Smooth muscle cell (in vitro differentiated cells): ENCODE measurements around the gene PXMP2. TPM values are rescaled to one million over a fixed set of nuclear protein-coding genes. Genes with fewer than 3 reads are reported as not detected.

Experiments
- DNase-seq: peaks from one replicate; lab custom pipeline; 2025; ENCODE audit not compliant: unreplicated experiment; lab: John Stamatoyannopoulos, UW
- H2AFZ ChIP-seq: fragments of 200-600 bp; sonication (generic); 2 replicates; pipeline ENCODE4 v1.6.0; 2016; ENCODE audit warnings: antibody characterized with exemption, low read depth, mild to moderate bottlenecking
- H3F3A ChIP-seq: fragments of 200-600 bp; sonication (generic); 2 replicates; pipeline ENCODE4 v1.6.0; 2017; ENCODE audit warnings: antibody characterized with exemption, low read depth
- H3K27ac ChIP-seq: fragments of 200-600 bp; sonication (generic); 2 replicates; pipeline ENCODE4 v1.5.1; 2016; ENCODE audit warnings: low read depth, mild to moderate bottlenecking
- H3K27me3 ChIP-seq: fragments of 200-600 bp; sonication (generic); 2 replicates; pipeline ENCODE4 v1.6.1; 2016; ENCODE audit warnings: low read depth, mild to moderate bottlenecking
- H3K36me3 ChIP-seq: fragments of 200-600 bp; sonication (generic); 2 replicates; pipeline ENCODE4 v1.5.1; 2016; ENCODE audit warnings: low read depth
- H3K4me1 ChIP-seq: fragments of 200-600 bp; sonication (generic); 2 replicates; pipeline ENCODE4 v1.5.1; 2016; ENCODE audit warnings: low read depth
- H3K4me2 ChIP-seq: fragments of 200-600 bp; sonication (generic); 2 replicates; pipeline ENCODE4 v1.6.0; 2016; ENCODE audit warnings: mild to moderate bottlenecking
- H3K4me3 ChIP-seq: fragments of 200-600 bp; sonication (generic); 2 replicates; pipeline ENCODE4 v1.5.1; 2016; ENCODE audit warnings: mild to moderate bottlenecking
- H3K79me2 ChIP-seq: fragments of 200-600 bp; sonication (generic); 2 replicates; pipeline ENCODE4 v1.6.0; 2016; ENCODE audit warnings: low read depth, mild to moderate bottlenecking
- H3K9ac ChIP-seq: fragments of 200-600 bp; sonication (generic); 2 replicates; pipeline ENCODE4 v1.6.0; 2016; ENCODE audit warnings: low read depth
- H3K9me3 ChIP-seq: fragments of 200-600 bp; sonication (generic); replicated peaks from 2 replicates; pipeline ENCODE4 v1.5.1; 2016; ENCODE audit warnings: low read depth
- H4K20me1 ChIP-seq: fragments of 200-600 bp; sonication (generic); 2 replicates; pipeline ENCODE4 v1.6.0; 2016; ENCODE audit warnings: low read depth
- CTCF ChIP-seq: fragments of 200-600 bp; sonication (generic); IDR thresholded peaks from 2 replicates; pipeline ENCODE4 v1.5.1; 2017; ENCODE audit warnings: borderline replicate concordance, mild to moderate bottlenecking, antibody characterized with exemption; ENCODE audit not compliant: insufficient read depth, poor library complexity, severe bottlenecking
- WGBS: methylation state at CpG from one replicate; pipeline ENCODE4 v1.1.7; 2016; ENCODE audit warnings: low lambda C conversion rate; 5-methylcytosine and 5-hydroxymethylcytosine counted together
- polyA plus RNA-seq: library from polyadenylated mRNA; unstranded; fragments of >200 nt; fragmentation: Nextera tagmentation; extraction: Ambion mirVana; gene quantifications from 2 replicates; pipeline ENCODE4 v1.2.1, GENCODE V29; 2016
- total RNA-seq: library from RNA; depleted of rRNA; stranded (reverse); fragments of >200 nt; gene quantifications from 2 replicates; pipeline ENCODE4 v1.2.3, GENCODE V29; 2014

Gene PXMP2
- total and polyA plus RNA-seq, 2 experiments from 2014 or later, result 14.7 to 25.0 TPM

GRCh38 chr12:132711080-132711843 is 23.9 kb downstream of the PXMP2 start:
- H2AFZ ChIP-seq, result no peak overlapping the region
- H3K27ac ChIP-seq, result no peak overlapping the region
- no peaks in the 10 kb centered on the region for H3K27me3 ChIP-seq
- no peak for DNase-seq
- peak overlapping the region; percentile 98 for H3K4me3 ChIP-seq
- H3K4me1 ChIP-seq, result peaks cover 16% of the 10 kb centered on the region
- no peaks in the 10 kb centered on the region for H3K36me3 ChIP-seq
- no peaks in the 10 kb centered on the region for H3F3A ChIP-seq
- 12% methylated on average over 54 of the region's 59 CpGs for WGBS
- peak overlapping the region; percentile 69 for H3K9ac ChIP-seq
- peaks cover 37% of the 10 kb centered on the region for H3K79me2 ChIP-seq
- no peak for TF ChIP-seq CTCF
- H3K9me3 ChIP-seq, result no peaks in the 10 kb centered on the region
- peaks cover 27% of the 10 kb centered on the region for H4K20me1 ChIP-seq
- peak overlapping the region; percentile 94 for H3K4me2 ChIP-seq

- no peak for TF ChIP-seq CTCF
- Histone ChIP-seq H3K9me3 (no peaks in the 10 kb centered on the region), H3K27ac (no peak overlapping the region), H3K4me1 (peaks cover 16% of the 10 kb centered on the region), H3K27me3 (no peaks in the 10 kb centered on the region), H4K20me1 (peaks cover 27% of the 10 kb centered on the region), H3K4me2 (no peak overlapping the region), H3F3A (no peaks in the 10 kb centered on the region), H3K4me3 (no peak overlapping the region), H2AFZ (no peak overlapping the region), H3K79me2 (peaks cover 37% of the 10 kb centered on the region), H3K9ac (no peak overlapping the region), H3K36me3 (no peaks in the 10 kb centered on the region)
- no peak for DNase-seq
- 95% methylated on average over 2 of the region's 2 CpGs for WGBS
Measured at GRCh38 chr12:132713123-132713522, 25.7 kb downstream of the PXMP2 start.

- peaks cover 7% of the 10 kb centered on the region for H3F3A ChIP-seq
- no peaks in the 10 kb centered on the region for H3K36me3 ChIP-seq
- no peak overlapping the region for H3K9ac ChIP-seq
- no peak for TF ChIP-seq CTCF
- no peaks in the 10 kb centered on the region for H3K9me3 ChIP-seq
- H3K4me3 ChIP-seq, result no peak overlapping the region
- no peaks in the 10 kb centered on the region for H3K27me3 ChIP-seq
- H3K4me1 ChIP-seq, result peaks cover 8% of the 10 kb centered on the region
- H3K27ac ChIP-seq, result no peak overlapping the region
- peaks cover 45% of the 10 kb centered on the region for H4K20me1 ChIP-seq
- 92% methylated on average over 9 of the region's 9 CpGs for WGBS
- H2AFZ ChIP-seq, result no peak overlapping the region
- no peak for DNase-seq
- no peak overlapping the region for H3K4me2 ChIP-seq
- peaks cover 37% of the 10 kb centered on the region for H3K79me2 ChIP-seq
Measured at GRCh38 chr12:132715874-132716273, 28.5 kb downstream of the PXMP2 start.

- no peak overlapping the region for H3K27ac ChIP-seq
- no peaks in the 10 kb centered on the region for H3K9me3 ChIP-seq
- H3K27me3 ChIP-seq, result no peaks in the 10 kb centered on the region
- H4K20me1 ChIP-seq, result peaks cover 50% of the 10 kb centered on the region
- H3K36me3 ChIP-seq, result no peaks in the 10 kb centered on the region
- peaks cover 12% of the 10 kb centered on the region for H3F3A ChIP-seq
- H3K4me1 ChIP-seq, result peaks cover 8% of the 10 kb centered on the region
- H2AFZ ChIP-seq, result no peak overlapping the region
- no peak for TF ChIP-seq CTCF
- no peak overlapping the region for H3K4me3 ChIP-seq
- H3K4me2 ChIP-seq, result no peak overlapping the region
- DNase-seq, result no peak
- no peak overlapping the region for H3K9ac ChIP-seq
- 85% methylated on average over 11 of the region's 11 CpGs for WGBS
- peaks cover 34% of the 10 kb centered on the region for H3K79me2 ChIP-seq
Measured at GRCh38 chr12:132716356-132716755, 29.0 kb downstream of the PXMP2 start.
